SU-DHL-6 (cell line): ENCODE data around the gene MKKS.

Experiments
- EZH2phosphoT487 ChIP-seq: fragments of 200-600 bp; sonication (generic), shearing (Covaris generic); conservative IDR thresholded peaks from 2 replicates; pipeline ENCODE4 v1.6.1; 2018; ENCODE audit warnings: mild to moderate bottlenecking, antibody characterized with exemption, low read length, moderate library complexity, mixed read lengths
- TF ChIP-seq, protein P1 (sequence below): fragments of 200-600 bp; sonication (generic); IDR thresholded peaks from one replicate; pipeline ENCODE4 v1.5.1; 2017; ENCODE audit warnings: antibody characterized with exemption, mild to moderate bottlenecking, low read length, moderate library complexity; ENCODE audit not compliant: insufficient read depth, poor library complexity, severe bottlenecking

GRCh38 chr20:10357974-10358373 lies 76.0 kb downstream of the MKKS start:
- TF ChIP-seq, protein P1, sequence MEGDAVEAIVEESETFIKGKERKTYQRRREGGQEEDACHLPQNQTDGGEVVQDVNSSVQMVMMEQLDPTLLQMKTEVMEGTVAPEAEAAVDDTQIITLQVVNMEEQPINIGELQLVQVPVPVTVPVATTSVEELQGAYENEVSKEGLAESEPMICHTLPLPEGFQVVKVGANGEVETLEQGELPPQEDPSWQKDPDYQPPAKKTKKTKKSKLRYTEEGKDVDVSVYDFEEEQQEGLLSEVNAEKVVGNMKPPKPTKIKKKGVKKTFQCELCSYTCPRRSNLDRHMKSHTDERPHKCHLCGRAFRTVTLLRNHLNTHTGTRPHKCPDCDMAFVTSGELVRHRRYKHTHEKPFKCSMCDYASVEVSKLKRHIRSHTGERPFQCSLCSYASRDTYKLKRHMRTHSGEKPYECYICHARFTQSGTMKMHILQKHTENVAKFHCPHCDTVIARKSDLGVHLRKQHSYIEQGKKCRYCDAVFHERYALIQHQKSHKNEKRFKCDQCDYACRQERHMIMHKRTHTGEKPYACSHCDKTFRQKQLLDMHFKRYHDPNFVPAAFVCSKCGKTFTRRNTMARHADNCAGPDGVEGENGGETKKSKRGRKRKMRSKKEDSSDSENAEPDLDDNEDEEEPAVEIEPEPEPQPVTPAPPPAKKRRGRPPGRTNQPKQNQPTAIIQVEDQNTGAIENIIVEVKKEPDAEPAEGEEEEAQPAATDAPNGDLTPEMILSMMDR = no peak
- TF ChIP-seq EZH2phosphoT487 = no peak
